Transverse colon (tissue), 4 donors: Measurements from ENCODE around the gene ZNF235. TPM values are rescaled to one million over a fixed set of nuclear protein-coding genes. Genes with fewer than 3 reads are reported as not detected.

Experiments used
- DNase-seq: peaks from one replicate; pipeline ENCODE4 v3.0.0-alpha.2; 2019
- H3K27ac ChIP-seq, 4 donors: fragments of 200-600 bp; sonication (generic); 2 replicates each; pipeline ENCODE4 v1.5.1; 2016 to 2018; ENCODE audit warnings: inconsistent platforms in 4 of 4
- H3K27me3 ChIP-seq: fragments of 200-600 bp; sonication (generic); 2 replicates; pipeline ENCODE4 v1.5.1; 2017; ENCODE audit warnings: inconsistent platforms
- H3K36me3 ChIP-seq, 4 donors: fragments of 200-600 bp; sonication (generic); 2 replicates each; pipeline ENCODE4 v1.5.1; 2017 to 2019; ENCODE audit warnings: inconsistent platforms in 4 of 4
- H3K4me1 ChIP-seq, 4 donors: fragments of 200-600 bp; sonication (generic); 2 replicates each; pipeline ENCODE4 v1.5.1; 2017 to 2020; ENCODE audit warnings: inconsistent platforms in 4 of 4
- H3K4me3 ChIP-seq, 4 donors: fragments of 200-600 bp; sonication (generic); 1 replicate in 1 of 4; 2 replicates in 3 of 4; pipeline versions ENCODE4 v1.5.1 to v1.6.1; 2017 to 2019; ENCODE audit warnings: inconsistent platforms in 4 of 4
- H3K9me3 ChIP-seq, 2 donors: fragments of 200-600 bp; sonication (generic); 2 replicates each; pipeline ENCODE4 v1.5.1; 2017 to 2019; ENCODE audit warnings: inconsistent platforms in 2 of 2
- CTCF ChIP-seq, 5 experiments: fragments of 200-600 bp in 3 of 5; fragments of 450-650 bp in 2 of 5; sonication (generic) in 3 of 5; IDR thresholded peaks; 1 replicate in 2 of 5; 2 replicates in 3 of 5; pipeline ENCODE4 v1.5.1; 2016 to 2017; ENCODE audit warnings: antibody characterized with exemption in 5 of 5, inconsistent platforms in 3 of 5, mild to moderate bottlenecking in 2 of 5, moderate library complexity in 1 of 5
- EP300 ChIP-seq: sonication (generic); formaldehyde crosslinking; IDR thresholded peaks from one replicate; pipeline ENCODE4 v1.6.1; 2017; ENCODE audit warnings: antibody characterized with exemption, low read depth
- POLR2A ChIP-seq: fragments of 450-650 bp; IDR thresholded peaks from one replicate; pipeline ENCODE4 v1.6.1; 2016; ENCODE audit warnings: antibody characterized with exemption, mild to moderate bottlenecking, moderate library complexity
- POLR2AphosphoS5 ChIP-seq, 3 donors: sonication (generic); formaldehyde crosslinking; IDR thresholded peaks; one replicate each; pipeline ENCODE4 v1.6.1; 2016; ENCODE audit warnings: antibody characterized with exemption in 3 of 3
- WGBS, 2 donors: methylation state at CpG; one replicate each; pipeline ENCODE4 v1.1.5; 2018; ENCODE audit warnings: low coverage in 1 of 2; 5-methylcytosine and 5-hydroxymethylcytosine counted together
- in situ Hi-C, 4 donors: fragments of 200-750 bp; cut with MboI; loops; one replicate each; pipeline versions ENCODE4 v1.15.0 to v1.15.1; 2017; ENCODE audit warnings: low sequenced_read_pairs in 3 of 4, low pct_ligation_motif_present in 1 of 4, low pct_unique_long_range_greater_than_20kb in 1 of 4
- intact Hi-C: fragments of 100-400 bp; cut with DNase I; formaldehyde crosslinking; loops from one replicate; pipeline ENCODE4 v1.15.1; 2023; ENCODE audit warnings: low total_unique reads
- total RNA-seq, 4 donors: library from RNA; depleted of rRNA; stranded (reverse); fragments of >200 nt; gene quantifications; one replicate each; pipeline ENCODE4 v1.1.0, GENCODE V29; 2016

Gene ZNF235
- total RNA-seq, 4 donors from 2014 or later = 7.1 to 10.6 (median 8.4) TPM

GRCh38 chr19:44305457-44305856, 632 bp upstream of the ZNF235 start:
- intact Hi-C loops (no loop called here), in situ Hi-C loops (no loop called here)
- peak overlapping the region in 1 of 4 donors; percentile 76 for H3K4me3 ChIP-seq

GRCh38 chr19:44303976-44304568, 753 bp downstream of the ZNF235 start:
- peak overlapping the region; percentile 67 to 90 (median 73) for H3K4me3 ChIP-seq
- H3K27me3 ChIP-seq = no peaks in the 10 kb centered on the region
- H3K27ac ChIP-seq = peak overlapping the region; percentile 83 to 90 (median 86)
- peaks cover 0 to 16% (median 10%) of the 10 kb centered on the region in 4 donors for H3K4me1 ChIP-seq
- TF ChIP-seq CTCF (IDR thresholded peaks at IDR 0.05) = no peak
- no peak for TF ChIP-seq POLR2AphosphoS5 (IDR thresholded peaks at IDR 0.05)
- TF ChIP-seq POLR2A = no peak
- peaks cover 0 to 5% of the 10 kb centered on the region in 2 donors for H3K9me3 ChIP-seq
- in situ Hi-C loops (no loop called here), intact Hi-C loops (no loop called here)
- peak; percentile 12 for DNase-seq
- H3K36me3 ChIP-seq = peaks cover 0 to 33% (median 11%) of the 10 kb centered on the region in 4 donors
- WGBS, 2 donors = 4 to 6% methylated on average over 2 to 11 of the region's 11 CpGs

More at GRCh38 chr19:44305457-44305856, 632 bp upstream of the ZNF235 start:
- 86 to 91% methylated on average over 4 of the region's 4 CpGs for WGBS, 2 donors
- Histone ChIP-seq H3K9me3 (peaks cover 0 to 5% of the 10 kb centered on the region in 2 donors), H3K4me1 (peaks cover 0 to 16% (median 10%) of the 10 kb centered on the region in 4 donors), H3K36me3 (peaks cover 0 to 21% (median 8%) of the 10 kb centered on the region in 4 donors), H3K27ac (no peak overlapping the region), H3K27me3 (no peaks in the 10 kb centered on the region)
- DNase-seq = no peak
- no peak for TF ChIP-seq EP300
- no peak for TF ChIP-seq POLR2AphosphoS5 (IDR thresholded peaks at IDR 0.05)
- TF ChIP-seq CTCF (IDR thresholded peaks at IDR 0.05) = no peak
- TF ChIP-seq POLR2A = no peak

GRCh38 chr19:44303320-44303719, 1.5 kb downstream of the ZNF235 start:
- Histone ChIP-seq H3K4me1 (peaks cover 0 to 16% (median 10%) of the 10 kb centered on the region in 4 donors), H3K9me3 (peaks cover 0 to 5% of the 10 kb centered on the region in 2 donors), H3K27ac (no peak overlapping the region), H3K4me3 (no peak overlapping the region), H3K36me3 (peaks cover 0 to 41% (median 15%) of the 10 kb centered on the region in 4 donors), H3K27me3 (no peaks in the 10 kb centered on the region)
- TF ChIP-seq POLR2A = no peak
- no peak for TF ChIP-seq CTCF (IDR thresholded peaks at IDR 0.05)
- no peak for TF ChIP-seq EP300
- TF ChIP-seq POLR2AphosphoS5 (IDR thresholded peaks at IDR 0.05) = no peak
- intact Hi-C loops (no loop called here), in situ Hi-C loops (no loop called here)
- no peak for DNase-seq
- 74 to 80% methylated on average over 2 to 4 of the region's 4 CpGs for WGBS, 2 donors

- Histone ChIP-seq H3K9me3 (peaks cover 46 to 60% of the 10 kb centered on the region in 2 donors), H3K27ac (no peak overlapping the region), H3K4me1 (no peaks in the 10 kb centered on the region), H3K4me3 (no peak overlapping the region), H3K27me3 (no peaks in the 10 kb centered on the region), H3K36me3 (peaks cover 0 to 33% (median 17%) of the 10 kb centered on the region in 4 donors)
- DNase-seq = no peak
- WGBS, 2 donors = 38 to 66% methylated on average over 1 to 4 of the region's 4 CpGs
- in situ Hi-C loops = no loop called here
- TF ChIP-seq POLR2AphosphoS5 (IDR thresholded peaks at IDR 0.05) (peak in 2 of 3 donors; percentile 27 to 66), POLR2A (no peak)
- intact Hi-C loops = no loop called here
These were observed 19.9 kb downstream of the ZNF235 start for GRCh38 chr19:44284968-44285367.
